H1 (cell line): ENCODE data around the gene SMYD5. TPM values are rescaled to one million over a fixed set of nuclear protein-coding genes. Genes with fewer than 3 reads are reported as not detected.

ENCODE experiments used
- CTCF ChIA-PET: fragments of 300-600 bp; sonication (Branson Sonifier 250); formaldehyde crosslinking; loops from one replicate; lab custom pipeline; 2021; ENCODE audit not compliant: partially characterized antibody; lab: Charles Lee
- POLR2A ChIA-PET: fragments of 300-600 bp; sonication (Branson Sonifier 250); formaldehyde crosslinking; loops from one replicate; lab custom pipeline; 2021; ENCODE audit warnings: inconsistent platforms; ENCODE audit not compliant: partially characterized antibody; lab: Charles Lee
- DNase-seq, 2 experiments: peaks; one replicate each; pipeline versions ENCODE4 v3.0.0 to v3.0.0-alpha.2; 2010 to 2022; ENCODE audit warnings: low spot score in 2 of 2, low read depth in 1 of 2, mixed read lengths in 1 of 2
- FAIRE-seq: peaks from 2 replicates; lab custom pipeline; 2011; peaks lifted over from hg19 to GRCh38; lab: Jason Lieb, UNC
- H2AFZ ChIP-seq: 2 replicates; pipeline ENCODE4 v1.8.1; 2012; ENCODE audit warnings: low read length, inconsistent platforms
- H2AK5ac ChIP-seq: 2 replicates; pipeline ENCODE4 v1.6.1; 2013; ENCODE audit warnings: low read depth, low read length
- H2BK120ac ChIP-seq: replicated peaks from 2 replicates; pipeline ENCODE3; 2013; ENCODE audit warnings: low read depth, low read length, inconsistent platforms
- H2BK12ac ChIP-seq: 2 replicates; pipeline ENCODE4 v1.6.1; 2013; ENCODE audit warnings: low read depth, low read length
- H2BK15ac ChIP-seq: 2 replicates; pipeline ENCODE4 v1.6.1; 2013; ENCODE audit warnings: low read length
- H2BK20ac ChIP-seq: 2 replicates; pipeline ENCODE4 v1.6.1; 2013; ENCODE audit warnings: low read length
- H2BK5ac ChIP-seq: 2 replicates; pipeline ENCODE4 v1.6.1; 2013; ENCODE audit warnings: low read depth, low read length
- H3K14ac ChIP-seq: 2 replicates; pipeline ENCODE4 v1.6.1; 2013; ENCODE audit warnings: inconsistent platforms; ENCODE audit not compliant: insufficient read length
- H3K18ac ChIP-seq: 2 replicates; pipeline ENCODE4 v1.6.1; 2013; ENCODE audit warnings: low read length; ENCODE audit errors: extremely low read depth
- H3K23ac ChIP-seq: 2 replicates; pipeline ENCODE4 v1.6.1; 2013; ENCODE audit warnings: inconsistent platforms; ENCODE audit not compliant: insufficient read length
- H3K23me2 ChIP-seq: 2 replicates; pipeline ENCODE4 v1.6.1; 2013; ENCODE audit warnings: low read depth, low read length
- H3K27ac ChIP-seq: 2 replicates; pipeline ENCODE4 v1.6.1; 2011; ENCODE audit warnings: low read depth, low read length, inconsistent platforms
- H3K27me3 ChIP-seq, 4 experiments: replicated peaks in 1 of 4; 1 replicate in 1 of 4; 2 replicates in 3 of 4; pipeline versions ENCODE4 v1.6.1 to v1.8.1; 2011 to 2013; ENCODE audit warnings: low read length in 3 of 4, mild to moderate bottlenecking in 3 of 4, inconsistent platforms in 2 of 4, mixed read lengths in 2 of 4, moderate library complexity in 1 of 4; ENCODE audit not compliant: control insufficient read depth in 3 of 4, insufficient read depth in 3 of 4; ENCODE audit errors: extremely low read depth in 1 of 4
- H3K36me3 ChIP-seq, 4 experiments: 2 replicates each; pipeline versions ENCODE4 v1.6.1 to v1.8.1; 2011 to 2013; ENCODE audit warnings: mild to moderate bottlenecking in 4 of 4, low read length in 3 of 4, moderate library complexity in 2 of 4, control low read depth in 1 of 4, inconsistent platforms in 1 of 4; ENCODE audit not compliant: insufficient read depth in 4 of 4, control insufficient read depth in 2 of 4
- H3K4ac ChIP-seq: replicated peaks from 2 replicates; pipeline ENCODE3; 2013; ENCODE audit warnings: low read length, low read depth, mixed read lengths, inconsistent platforms; ENCODE audit not compliant: insufficient read length
- H3K4me1 ChIP-seq, 4 experiments: replicated peaks in 1 of 4; 1 replicate in 1 of 4; 2 replicates in 3 of 4; pipeline versions ENCODE4 v1.6.1 to v1.8.1; 2011 to 2013; ENCODE audit warnings: low read length in 3 of 4, inconsistent platforms in 2 of 4, mixed read lengths in 1 of 4; ENCODE audit not compliant: insufficient read depth in 4 of 4, control insufficient read depth in 3 of 4
- H3K4me2 ChIP-seq, 2 experiments: 2 replicates each; pipeline versions ENCODE4 v1.6.1 to v1.8.1; 2011 to 2013; ENCODE audit warnings: low read depth in 2 of 2, low read length in 2 of 2, control low read depth in 1 of 2, inconsistent platforms in 1 of 2, mild to moderate bottlenecking in 1 of 2; ENCODE audit not compliant: insufficient read depth in 1 of 2
- H3K4me3 ChIP-seq, 4 experiments: fragments of 200-600, 300-600 bp in 1 of 4; sonication (generic), shearing (Covaris generic), sonication (Bioruptor Twin) in 1 of 4; 2 replicates each; pipeline versions ENCODE4 v1.5.1 to v1.8.1; 2011 to 2016; ENCODE audit warnings: low read length in 4 of 4, low read depth in 3 of 4, control low read depth in 2 of 4, inconsistent platforms in 2 of 4, mild to moderate bottlenecking in 2 of 4, mixed read lengths in 1 of 4, moderate library complexity in 1 of 4; ENCODE audit not compliant: insufficient read depth in 2 of 4; ENCODE audit errors: extremely low read depth in 1 of 4
- H3K56ac ChIP-seq: replicated peaks from 2 replicates; pipeline ENCODE3; 2013; ENCODE audit warnings: low read depth, mild to moderate bottlenecking, mixed read lengths, low read length, inconsistent platforms; ENCODE audit not compliant: insufficient read length
- H3K79me1 ChIP-seq: 2 replicates; pipeline ENCODE4 v1.6.1; 2013; ENCODE audit warnings: low read depth, low read length, control low read depth
- H3K79me2 ChIP-seq, 2 experiments: 2 replicates each; pipeline versions ENCODE4 v1.6.1 to v1.8.1; 2012 to 2013; ENCODE audit warnings: low read length in 2 of 2, mild to moderate bottlenecking in 2 of 2, inconsistent platforms in 1 of 2; ENCODE audit not compliant: insufficient read depth in 2 of 2, control insufficient read depth in 1 of 2
- H3K9ac ChIP-seq, 4 experiments: replicated peaks in 1 of 4; 1 replicate in 1 of 4; 2 replicates in 3 of 4; pipeline versions ENCODE4 v1.6.1 to v1.8.1; 2011 to 2013; ENCODE audit warnings: low read depth in 3 of 4, low read length in 3 of 4, control low read depth in 2 of 4, mild to moderate bottlenecking in 2 of 4, moderate library complexity in 2 of 4, inconsistent platforms in 1 of 4; ENCODE audit errors: extremely low read depth in 1 of 4
- H3K9me3 ChIP-seq, 2 experiments: 2 replicates each; pipeline versions ENCODE4 v1.6.1 to v1.8.1; 2012 to 2013; ENCODE audit warnings: mild to moderate bottlenecking in 2 of 2, moderate library complexity in 2 of 2, control low read depth in 1 of 2, inconsistent platforms in 1 of 2, low read depth in 1 of 2, low read length in 1 of 2, mixed read lengths in 1 of 2; ENCODE audit not compliant: insufficient read depth in 2 of 2
- H4K20me1 ChIP-seq, 2 experiments: replicated peaks in 1 of 2; 2 replicates each; pipeline versions ENCODE3 to v1.8.1; 2011 to 2013; ENCODE audit warnings: inconsistent platforms in 2 of 2, low read length in 2 of 2, mild to moderate bottlenecking in 1 of 2; ENCODE audit not compliant: insufficient read depth in 2 of 2, control insufficient read depth in 1 of 2
- H4K5ac ChIP-seq: 2 replicates; pipeline ENCODE4 v1.6.1; 2013; ENCODE audit warnings: low read length, low read depth, mixed read lengths, inconsistent platforms; ENCODE audit not compliant: insufficient read length
- H4K8ac ChIP-seq: 2 replicates; pipeline ENCODE4 v1.8.0; 2013; ENCODE audit warnings: mild to moderate bottlenecking, moderate library complexity, low read length, inconsistent platforms; ENCODE audit not compliant: insufficient read depth; ENCODE audit errors: extremely low read depth
- H4K91ac ChIP-seq: replicated peaks from 2 replicates; pipeline ENCODE3; 2013; ENCODE audit warnings: low read length, mixed read lengths, inconsistent platforms; ENCODE audit not compliant: insufficient read length
- CTCF ChIP-seq, 3 experiments: IDR thresholded peaks; 1 replicate in 2 of 3; 2 replicates in 1 of 3; pipeline versions ENCODE4 v1.5.1 to v1.6.1; 2011; ENCODE audit warnings: low read length in 3 of 3, mild to moderate bottlenecking in 3 of 3, inconsistent platforms in 2 of 3, low read depth in 1 of 3, moderate library complexity in 1 of 3; ENCODE audit not compliant: insufficient read depth in 1 of 3; ENCODE audit errors: control extremely low read depth in 1 of 3
- RBBP5 ChIP-seq: IDR thresholded peaks from 2 replicates; pipeline ENCODE4 v1.7.1; 2012; ENCODE audit warnings: low read depth, mild to moderate bottlenecking, inconsistent platforms, low read length, moderate library complexity, borderline replicate concordance
- YY1 ChIP-seq: IDR thresholded peaks from 2 replicates; pipeline ENCODE4 v1.6.1; 2011; ENCODE audit warnings: low read depth, mild to moderate bottlenecking, low read length
- WGBS, 2 experiments: shearing (Covaris generic) in 1 of 2; methylation state at CpG; one replicate each; pipeline versions ENCODE4 v1.1.6 to v1.1.7; 2013 to 2015; ENCODE audit warnings: low lambda C conversion rate in 2 of 2, mixed read lengths in 2 of 2, inconsistent platforms in 1 of 2, low coverage in 1 of 2, missing lambda C conversion rate in 1 of 2; ENCODE audit not compliant: insufficient replicate concordance in 2 of 2, insufficient coverage in 1 of 2, insufficient read length in 1 of 2; ENCODE audit errors: extremely low coverage in 1 of 2, missing lambda C conversion rate in 1 of 2; 5-methylcytosine and 5-hydroxymethylcytosine counted together
- long read RNA-seq, 2 experiments: library from RNA in 1 of 2; library from capped mRNA in 1 of 2; stranded (forward); transcript quantifications; one replicate each; pipeline ENCODE4 v2.0.0, GENCODE V29; 2021; ENCODE audit warnings: inconsistent platforms in 1 of 2
- polyA minus RNA-seq, 3 experiments: library from RNA; depleted of rRNA, polyadenylated mRNA; stranded (reverse); fragments of >200 nt; gene quantifications; 1 replicate in 2 of 3; 2 replicates in 1 of 3; pipeline ENCODE4 v1.2.3, GENCODE V29; 2011
- polyA plus RNA-seq, 7 experiments: library from polyadenylated mRNA; depleted of rRNA in 3 of 7; stranded (reverse) in 5 of 7; unstranded in 2 of 7; fragments of >200 nt in 5 of 7; fragments of 200-250 nt in 2 of 7; gene quantifications; 1 replicate in 5 of 7; 2 replicates in 1 of 7; 4 replicates in 1 of 7; pipeline versions ENCODE4 v1.2.1 to v1.2.3, GENCODE V29; 2011 to 2013; ENCODE audit warnings: missing spikeins in 2 of 7, mixed read lengths in 2 of 7
- total RNA-seq: library from RNA; stranded (reverse); fragmentation: NEBNext Ultra II Directional; extraction: Animal tissue kit (Norgen Biotek cat#: 25700); gene quantifications from 2 replicates; pipeline ENCODE4 v1.2.1, GENCODE V29; 2021

Gene SMYD5
- total RNA-seq, result 56.7 and 61.5 TPM in 2 replicates
- polyA plus RNA-seq (2011; rRNA removed), result 35.2 and 43.3 TPM in 2 replicates
- polyA plus RNA-seq (2011; cell fraction: cytosol; rRNA removed), result 47.0 TPM
- polyA plus RNA-seq (2011; cell fraction: nucleus; rRNA removed), result 64.5 TPM
- polyA plus RNA-seq (2012, experiment 1 of 2), result 47.7 to 56.0 TPM (median 51.5 TPM) in 4 replicates
- polyA plus RNA-seq (2012, experiment 2 of 2), result 58.6 TPM
- polyA plus RNA-seq (2013, experiment 1 of 2), result 35.9 TPM
- polyA plus RNA-seq (2013, experiment 2 of 2), result 33.4 TPM
- 59.6 and 76.4 TPM in 2 replicates for polyA minus RNA-seq (2011; rRNA and poly(A)+ RNA removed)
- polyA minus RNA-seq (2011; cell fraction: cytosol; rRNA and poly(A)+ RNA removed), result 26.2 TPM
- polyA minus RNA-seq (2011; cell fraction: nucleus; rRNA and poly(A)+ RNA removed), result 30.7 TPM
- long read RNA-seq, experiment 1, transcript SMYD5-207 (2 exons, 566 nt), result minor isoform, 5 of 73 reads
- long read RNA-seq, experiment 1, transcript SMYD5-202 (13 exons, 2,593 nt), result major isoform, 11 of 73 reads
- long read RNA-seq, experiment 1, partial matches to known transcripts, result 48 of 73 reads
- long read RNA-seq, experiment 1, other reads (novel, unspliced or antisense), result 9 of 73 reads
- long read RNA-seq, experiment 2, transcript SMYD5-202 (13 exons, 2,593 nt), result major isoform, 17 of 19 reads
- long read RNA-seq, experiment 2, partial matches to known transcripts, result 1 of 19 reads
- long read RNA-seq, experiment 2, other reads (novel, unspliced or antisense), result 1 of 19 reads

GRCh38 chr2:73214120-73215035, at the start of gene SMYD5:
SMYD5 (plus strand) TSS chr2:73214245; CDS start chr2:73214267, 22 bp downstream.
- Histone ChIP-seq H2BK120ac (no peak within 1 kb of the TSS), H3K9ac (peak within 1 kb of the TSS; percentile 76 to 88 (median 83)), H2BK15ac (0 out of 2 replicates have a peak within 1 kb of the TSS, but pooled peaks have one; percentile 40), H3K4me1 (peaks cover 2 to 3% (median 3%) of the 10 kb centered on the region in 4 experiments; a peak in 4 of 7 replicates), H2BK20ac (no peak within 1 kb of the TSS; the same call in 1 of the 2 replicates), H3K79me1 (peaks cover 12% of the 10 kb centered on the region), H3K4ac (no peak within 1 kb of the TSS), H2AFZ (peak within 1 kb of the TSS; percentile 85), H3K27me3 (peaks cover 0 to 4% (median 0%) of the 10 kb centered on the region in 4 experiments; a peak in 1 of 7 replicates), H4K20me1 (peaks cover 3 to 4% of the 10 kb centered on the region in 2 experiments), H3K14ac (no peak within 1 kb of the TSS), H2BK12ac (peak within 1 kb of the TSS; percentile 6; the same call in 1 of the 2 replicates), H3K36me3 (no peaks in the 10 kb centered on the region), H3K56ac (peak within 1 kb of the TSS; percentile 48), H3K9me3 (no peaks in the 10 kb centered on the region), H2AK5ac (no peak within 1 kb of the TSS), H4K8ac (peak within 1 kb of the TSS; percentile 98), H3K79me2 (peaks cover 5 to 38% of the 10 kb centered on the region in 2 experiments), H3K23me2 (peaks cover 3% of the 10 kb centered on the region; the same call in 1 of the 2 replicates), H3K23ac (no peak within 1 kb of the TSS), H4K5ac (peak within 1 kb of the TSS; percentile 46), H4K91ac (no peak within 1 kb of the TSS), H3K4me2 (peak within 1 kb of the TSS; percentile 73 to 78), H3K4me3 (peak within 1 kb of the TSS; percentile 81 to 91 (median 86)), H3K27ac (peak within 1 kb of the TSS; percentile 82; the same call in 1 of the 2 replicates), H2BK5ac (peak within 1 kb of the TSS; percentile 91), H3K18ac (peak within 1 kb of the TSS; percentile 91)
- 3% methylated on average over 64 of the region's 64 CpGs; no CpG with 5 or more reads in 1 of the 2 experiments for WGBS, 2 experiments
- DNase-seq (peak in 1 of 2 experiments; percentile 97), FAIRE-seq (no peak)
- CTCF ChIA-PET, result interaction anchor here (1.0 to 8.4 kb wide), 9 partner anchors 8 to 1987 kb away, joined by 3 to 92 read pairs (median 14); partner anchors contain the start of genes CCT7, NOTO, PAIP2B and PRADC1
- POLR2A ChIA-PET, result interaction anchor here (0.5 to 11.5 kb wide), 9 partner anchors 9 to 152 kb away, joined by 3 to 113 read pairs (median 9); partner anchors contain the start of genes CCT7 and PRADC1
- 0 out of 4 replicates have a peak, but pooled peaks of 1 of the 3 experiments have one; percentile 7 for TF ChIP-seq CTCF (IDR thresholded peaks at IDR 0.05; ENCODE audit: control extremely low read depth in 1 of 3, insufficient read depth in 1 of 3, low read depth in 1 of 3, low read length in 3 of 3)
- peak; percentile 98 for TF ChIP-seq YY1
- TF ChIP-seq RBBP5, result peak; percentile 99
